HG03097 (cell line): ENCODE measurements around the gene FAM118B.

Experiments used
- ATAC-seq: cut with Tn5 transposase; IDR thresholded peaks from one replicate; pipeline ENCODE4 v1.9.1; 2021; ENCODE audit not compliant: unreplicated experiment, low FRiP score

Gene FAM118B

GRCh38 chr11:126265811-126266210 lies 54.2 kb downstream of the FAM118B start:
- ATAC-seq = no peak

DNA sequence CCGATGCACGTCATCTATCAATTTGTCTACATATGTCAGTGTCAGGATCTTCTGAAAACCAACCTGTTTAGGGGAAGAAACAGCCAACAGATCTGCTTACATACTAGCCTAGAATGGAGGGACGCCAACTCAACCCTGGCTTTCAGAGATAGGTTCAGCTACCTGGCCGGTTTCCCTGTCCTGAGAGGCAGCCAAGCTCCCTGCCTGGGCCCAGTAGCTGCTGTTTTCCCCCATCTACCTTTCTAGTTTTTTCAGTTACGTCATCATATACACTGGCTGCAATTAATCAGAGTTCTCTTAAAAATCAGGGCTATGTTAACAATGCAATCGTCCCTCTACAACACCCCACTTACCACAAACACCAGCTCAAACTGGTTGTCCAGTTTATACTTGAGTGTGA lies 56.1 kb downstream of the FAM118B start:
- ATAC-seq = no peak

DNA sequence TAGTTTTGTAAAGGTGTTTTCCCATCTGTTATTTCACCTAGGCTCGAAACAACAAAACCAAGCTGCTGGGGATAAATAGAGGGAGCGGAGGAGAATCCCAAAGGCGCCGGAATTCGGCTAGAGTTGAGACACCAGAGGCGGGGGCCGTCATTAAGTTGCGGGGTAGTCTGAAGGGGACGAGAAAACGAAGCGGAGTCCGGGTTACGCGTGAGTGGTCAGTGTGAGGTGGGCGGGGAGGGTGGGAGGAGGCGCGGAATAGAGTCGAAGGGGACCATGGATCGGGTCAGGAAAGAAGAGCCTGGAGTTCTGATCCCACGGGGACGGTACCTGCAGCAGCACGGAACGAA lies 56.8 kb downstream of the FAM118B start:
- ATAC-seq = no peak

DNA sequence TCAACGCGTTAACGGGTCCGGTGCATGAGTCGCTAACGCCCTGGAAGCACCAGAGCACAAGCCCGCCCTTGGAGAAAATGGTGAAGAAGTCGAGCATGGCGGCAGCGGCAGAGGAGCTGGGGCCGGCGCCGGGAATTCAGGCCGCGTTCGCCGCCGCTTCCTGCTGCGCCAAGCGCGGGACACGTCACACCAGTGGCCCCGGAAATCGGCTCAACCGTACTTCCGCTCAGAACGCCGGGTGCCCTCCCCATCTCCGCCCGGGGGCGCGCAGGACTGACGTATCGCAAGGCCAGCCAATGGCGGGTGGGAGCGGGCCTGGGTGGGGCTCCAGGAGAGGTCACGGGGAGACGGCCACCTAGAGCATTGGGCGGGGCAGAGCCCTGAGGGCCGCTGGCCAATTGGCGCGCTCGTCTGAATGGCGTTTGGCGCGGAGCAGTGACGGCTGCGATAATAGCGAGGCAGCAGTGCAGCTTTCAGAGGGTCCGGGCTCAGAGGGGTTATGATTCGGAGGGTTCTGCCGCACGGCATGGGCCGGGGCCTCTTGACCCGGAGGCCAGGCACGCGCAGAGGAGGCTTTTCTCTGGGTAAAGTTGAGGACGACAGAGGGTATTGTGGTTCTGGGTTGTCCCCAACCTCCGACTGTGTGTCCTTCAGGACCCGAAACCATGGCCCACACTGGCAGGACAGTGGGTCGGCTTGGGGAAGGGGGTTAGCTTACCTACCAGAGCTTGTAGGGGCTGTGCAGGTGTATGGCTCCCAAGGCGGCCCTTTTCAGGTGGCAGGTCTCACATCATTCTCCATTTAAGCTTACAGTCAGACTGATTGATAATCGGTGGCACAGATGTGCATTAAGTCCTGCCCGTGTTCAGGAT lies 57.4 kb downstream of the FAM118B start, which contains the start of the genes FOXRED1 and SRPRA:
Gene FOXRED1, plus strand, starts transcription at position 447 of the 872 bp plus-strand sequence. Its CDS starts 53 bp downstream, at position 500.
Gene SRPRA, minus strand, starts transcription at position 188 of the 872 bp plus-strand sequence. Its CDS starts 91 bp downstream, at position 97.
- peak; percentile 96 for ATAC-seq

- no peak for ATAC-seq
These were observed 65.7 kb downstream of the FAM118B start for GRCh38 chr11:126277322-126277721.

GRCh38 chr11:126277780-126278179 lies 66.2 kb downstream of the FAM118B start:
- ATAC-seq = no peak

GRCh38 chr11:126279191-126279590 lies 67.6 kb downstream of the FAM118B start:
- no peak for ATAC-seq

- no peak for ATAC-seq
These were observed 69.0 kb downstream of the FAM118B start for GRCh38 chr11:126280595-126280994.

DNA sequence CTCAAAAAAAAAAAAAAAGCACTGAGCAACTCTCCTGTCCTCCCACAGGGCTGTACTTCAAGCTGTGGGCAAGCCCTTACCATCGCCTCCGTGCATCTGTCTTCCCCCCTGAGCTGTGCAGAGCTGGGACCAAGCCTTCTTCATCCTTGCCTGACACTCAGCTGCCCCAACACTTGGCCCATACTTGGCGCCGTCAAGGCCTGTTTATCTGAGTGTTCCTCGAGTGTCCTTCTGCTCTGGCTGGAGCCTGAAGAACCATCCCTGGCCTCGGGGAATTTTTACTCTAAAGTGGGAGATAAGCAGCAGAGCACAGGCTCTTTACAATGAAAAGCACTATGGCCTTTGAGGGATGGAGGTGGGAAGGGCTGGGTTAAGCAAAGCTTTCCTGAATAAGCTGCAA lies 69.7 kb downstream of the FAM118B start:
- ATAC-seq = no peak

GRCh38 chr11:126281666-126282175 lies 70.1 kb downstream of the FAM118B start:
- no peak for ATAC-seq

- ATAC-seq = no peak
These were observed 70.8 kb downstream of the FAM118B start for GRCh38 chr11:126282361-126282735.

DNA sequence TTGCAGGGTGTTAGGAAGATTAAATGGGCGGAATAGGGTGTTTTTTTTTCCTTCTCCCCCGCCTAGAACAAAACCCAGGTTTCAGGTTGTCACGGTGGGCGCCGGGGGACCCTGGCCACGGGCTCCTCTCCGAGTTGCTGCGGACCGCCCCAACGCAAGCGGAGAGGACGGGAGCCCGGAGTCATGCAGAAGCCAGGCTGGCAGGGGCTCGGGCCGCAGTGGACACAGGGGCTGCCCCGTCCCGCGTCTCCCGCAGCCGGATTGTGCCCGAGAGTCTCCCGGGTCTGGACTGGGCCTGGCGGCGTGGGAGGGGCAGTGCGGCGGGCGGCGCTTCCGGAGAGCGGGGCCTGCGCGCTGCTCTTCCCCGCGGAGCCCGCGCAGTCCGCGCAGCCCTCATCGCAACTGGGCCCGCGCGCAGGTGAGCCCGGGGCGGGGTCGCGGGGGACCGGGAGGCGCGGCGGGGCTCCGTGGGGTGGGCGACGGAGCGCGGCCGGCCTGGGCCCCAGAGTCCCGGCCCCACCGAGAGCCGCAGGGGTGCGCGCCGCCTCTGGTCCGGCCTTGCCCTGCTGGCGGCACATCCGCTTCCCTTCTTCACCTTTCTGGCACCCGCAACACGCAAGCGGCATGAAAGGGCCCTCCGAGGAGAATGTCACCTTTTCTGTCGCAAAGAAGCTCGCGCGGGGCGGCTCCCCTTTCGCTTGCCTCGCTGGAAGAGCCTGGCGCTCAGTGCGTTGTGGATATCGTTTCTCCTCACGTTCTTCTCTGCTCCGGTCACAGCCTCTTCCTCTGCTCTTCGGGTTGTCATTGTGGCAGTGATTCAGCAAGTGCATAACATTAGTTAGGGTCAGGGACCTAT lies 71.4 kb downstream of the FAM118B start, which contains the start of gene TIRAP:
Gene TIRAP, plus strand, starts transcription at position 358 of the 856 bp plus-strand sequence. CDS start 7,802 bp downstream, outside the sequence.
- peak; percentile 50 for ATAC-seq

DNA sequence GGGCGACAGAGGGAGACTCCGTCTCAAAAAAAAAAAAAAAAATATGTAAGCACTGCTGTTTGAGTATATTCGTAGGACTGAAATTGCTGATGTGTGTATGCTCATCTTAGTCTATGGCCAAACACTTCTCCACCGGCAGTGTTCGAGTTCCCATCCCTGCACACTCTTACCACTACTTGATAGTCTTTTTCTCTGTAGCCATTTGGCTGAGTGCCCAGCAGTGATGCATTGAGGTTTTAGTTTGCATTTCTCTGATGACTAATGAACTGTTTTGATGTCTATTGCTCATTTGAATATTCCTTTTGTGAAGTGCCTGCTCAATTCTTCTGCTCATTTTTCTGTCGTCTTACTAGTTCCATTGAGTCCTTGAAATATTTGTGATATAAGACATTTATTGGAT lies 73.2 kb downstream of the FAM118B start:
- no peak for ATAC-seq

DNA sequence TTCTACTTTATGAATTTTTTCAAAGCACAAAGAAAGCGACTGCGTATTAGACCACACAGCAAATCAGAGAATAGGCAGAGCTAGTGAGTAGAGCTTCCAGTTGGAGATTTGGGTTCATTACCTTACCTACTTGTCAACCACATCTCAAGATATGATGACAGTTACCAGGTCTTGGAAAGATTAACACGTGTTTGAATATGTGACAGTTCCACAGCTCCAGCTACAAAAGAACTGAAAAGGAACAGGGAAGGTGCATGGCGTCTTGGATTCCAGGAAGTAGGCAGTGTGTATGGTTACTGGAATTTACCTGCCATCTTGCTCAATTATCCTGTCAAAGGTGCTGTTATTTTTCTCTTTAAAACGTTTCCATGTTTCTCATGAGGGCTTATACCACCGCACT lies 76.7 kb downstream of the FAM118B start:
- no peak for ATAC-seq

GRCh38 chr11:126290887-126291286 lies 79.3 kb downstream of the FAM118B start:
- no peak for ATAC-seq

DNA sequence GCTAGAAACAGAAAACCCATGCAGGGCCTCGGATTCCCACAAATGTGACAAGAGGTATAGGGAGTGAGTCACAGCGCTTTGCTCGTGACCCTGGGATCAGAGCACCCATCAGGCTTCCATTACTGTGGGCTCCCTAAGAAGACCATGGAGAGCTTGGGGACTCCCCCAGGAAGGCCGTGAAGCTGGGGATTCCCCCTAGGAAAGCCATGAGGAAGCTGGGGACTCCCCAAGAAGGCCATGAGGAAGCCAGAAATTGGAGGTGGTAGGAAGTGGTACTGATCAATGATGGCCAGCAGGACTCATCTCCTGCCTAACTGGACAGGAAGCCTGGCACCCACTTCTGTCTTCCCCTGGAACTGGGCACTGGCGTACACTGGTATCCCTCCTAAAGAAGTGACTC lies 82.1 kb downstream of the FAM118B start:
- no peak for ATAC-seq

DNA sequence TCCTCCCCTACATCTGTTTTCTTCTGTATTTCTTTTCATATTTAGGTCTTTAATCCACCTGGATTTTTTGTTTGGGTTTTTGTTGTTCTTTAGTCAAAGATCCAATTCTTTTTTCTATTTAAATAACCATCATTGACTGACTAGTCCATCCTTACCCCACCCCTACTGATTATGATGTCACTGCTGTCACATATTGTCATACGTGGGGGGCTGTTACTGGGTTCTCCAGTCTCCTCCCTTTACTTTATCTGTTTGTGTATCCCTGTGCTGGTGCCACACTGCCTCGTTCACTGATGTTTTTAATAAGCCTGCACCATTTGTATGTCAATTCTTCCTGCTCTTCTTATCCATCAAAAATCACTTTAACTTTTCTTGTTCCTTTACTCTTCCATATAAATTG lies 85.4 kb downstream of the FAM118B start:
- ATAC-seq = no peak

DNA sequence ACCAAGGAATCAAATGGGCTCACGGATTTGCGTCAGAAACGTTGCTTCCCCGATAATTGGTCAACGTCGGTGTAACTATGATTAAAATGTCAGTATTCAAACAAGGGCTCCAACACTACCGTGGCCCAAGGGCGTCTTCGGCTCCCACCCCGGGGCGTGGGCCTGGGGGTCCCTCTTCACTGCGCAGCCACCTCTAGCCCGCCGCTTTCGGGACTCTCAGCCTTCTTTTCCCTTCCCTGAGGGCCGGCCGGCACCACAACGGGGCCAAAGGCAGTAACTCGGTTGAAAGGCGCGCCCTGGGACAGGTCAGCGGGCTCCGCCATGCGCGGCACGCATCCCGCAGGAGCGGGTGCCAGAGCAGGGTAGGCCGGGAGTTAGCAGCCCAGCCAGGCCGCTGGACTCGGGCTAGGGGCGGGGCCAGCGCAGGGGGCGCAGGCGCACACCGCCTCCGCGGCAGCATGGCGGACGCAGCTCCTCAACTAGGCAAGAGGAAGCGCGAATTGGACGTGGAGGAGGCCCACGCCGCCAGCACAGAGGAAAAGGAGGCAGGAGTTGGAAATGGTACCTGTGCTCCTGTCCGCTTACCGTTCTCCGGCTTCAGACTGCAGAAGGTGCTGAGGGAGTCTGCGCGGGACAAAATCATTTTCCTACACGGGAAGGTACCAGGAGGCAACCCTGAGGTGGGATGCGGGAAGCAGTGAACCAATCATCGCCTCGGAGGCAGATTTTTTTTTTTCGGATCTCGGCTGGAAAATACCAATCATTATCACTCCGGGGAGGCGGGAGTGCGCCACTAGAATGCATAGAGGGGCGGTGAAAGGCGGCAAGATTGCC lies 92.3 kb downstream of the FAM118B start, which contains the start of gene DCPS:
Gene DCPS, plus strand, starts transcription at position 438 of the 834 bp plus-strand sequence. Its CDS starts 21 bp downstream, at position 459.
- ATAC-seq = peak; percentile 84

DNA sequence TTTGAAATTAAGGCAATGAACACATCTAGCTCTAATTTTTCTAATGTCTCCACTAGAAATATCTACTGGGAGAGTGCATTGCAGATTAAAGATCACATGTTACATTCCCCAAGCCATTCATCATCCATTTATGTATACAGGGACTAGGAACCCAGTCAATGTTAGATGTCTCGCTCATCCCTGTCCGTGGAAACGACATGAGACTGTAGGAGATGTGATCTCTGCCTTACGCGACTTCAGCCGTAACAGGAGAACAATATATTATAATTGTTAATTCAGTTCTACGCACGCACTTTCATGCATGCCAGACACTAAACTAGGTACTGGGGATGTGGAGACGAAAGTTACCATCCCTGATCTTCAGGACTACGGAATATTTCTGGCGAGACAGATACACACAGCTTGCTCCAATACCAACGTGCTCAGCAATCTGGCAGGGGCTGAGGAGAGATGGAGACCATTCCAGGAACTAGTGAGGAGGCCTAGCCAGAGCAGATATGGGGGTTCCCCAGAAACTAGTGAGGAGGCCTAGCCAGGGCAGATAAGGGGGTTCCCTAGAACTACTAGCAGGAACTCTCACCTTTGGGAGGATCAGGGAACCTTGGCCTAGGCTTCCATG lies 93.0 kb downstream of the FAM118B start:
- no peak for ATAC-seq

DNA sequence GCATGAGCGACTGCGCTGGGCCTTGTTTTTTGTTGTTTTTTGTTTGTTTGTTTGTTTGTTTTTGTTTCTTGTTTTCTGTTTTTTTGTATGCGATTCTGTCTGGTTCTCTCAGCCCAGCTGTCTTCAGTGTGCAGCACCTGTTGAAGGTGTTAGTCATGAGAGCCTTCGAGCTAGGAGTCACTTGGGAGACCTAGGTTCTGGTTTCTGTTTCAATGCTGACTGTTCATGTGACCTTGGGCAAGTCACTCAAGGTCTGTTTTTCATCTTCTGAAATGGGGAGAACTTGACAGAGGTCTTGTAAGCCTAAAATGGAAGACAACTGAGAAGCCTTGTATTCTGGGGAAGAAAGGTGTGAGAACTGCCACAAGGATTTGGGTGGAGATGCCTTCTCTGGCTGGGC lies 94.1 kb downstream of the FAM118B start:
- no peak for ATAC-seq
